PC-9 (cell line): ENCODE results near the gene DCST2.

Experiments used
- CTCF ChIP-seq: fragments of 200-600 bp; sonication (generic); conservative IDR thresholded peaks from 2 replicates; pipeline ENCODE4 v1.6.1; 2017; ENCODE audit warnings: mixed run types, antibody characterized with exemption, mild to moderate bottlenecking, moderate library complexity
- EZH2 ChIP-seq: fragments of 200-600 bp; sonication (generic); IDR thresholded peaks from 2 replicates; pipeline ENCODE4 v1.8.0; 2017; ENCODE audit warnings: antibody characterized with exemption, low read depth

- TF ChIP-seq CTCF (no peak), EZH2 (no peak)
Measured at GRCh38 chr1:155064832-155065429, 31.4 kb upstream of the DCST2 start.
